ENCODE measurements around the gene PAQR4.

Gene PAQR4

DNA sequence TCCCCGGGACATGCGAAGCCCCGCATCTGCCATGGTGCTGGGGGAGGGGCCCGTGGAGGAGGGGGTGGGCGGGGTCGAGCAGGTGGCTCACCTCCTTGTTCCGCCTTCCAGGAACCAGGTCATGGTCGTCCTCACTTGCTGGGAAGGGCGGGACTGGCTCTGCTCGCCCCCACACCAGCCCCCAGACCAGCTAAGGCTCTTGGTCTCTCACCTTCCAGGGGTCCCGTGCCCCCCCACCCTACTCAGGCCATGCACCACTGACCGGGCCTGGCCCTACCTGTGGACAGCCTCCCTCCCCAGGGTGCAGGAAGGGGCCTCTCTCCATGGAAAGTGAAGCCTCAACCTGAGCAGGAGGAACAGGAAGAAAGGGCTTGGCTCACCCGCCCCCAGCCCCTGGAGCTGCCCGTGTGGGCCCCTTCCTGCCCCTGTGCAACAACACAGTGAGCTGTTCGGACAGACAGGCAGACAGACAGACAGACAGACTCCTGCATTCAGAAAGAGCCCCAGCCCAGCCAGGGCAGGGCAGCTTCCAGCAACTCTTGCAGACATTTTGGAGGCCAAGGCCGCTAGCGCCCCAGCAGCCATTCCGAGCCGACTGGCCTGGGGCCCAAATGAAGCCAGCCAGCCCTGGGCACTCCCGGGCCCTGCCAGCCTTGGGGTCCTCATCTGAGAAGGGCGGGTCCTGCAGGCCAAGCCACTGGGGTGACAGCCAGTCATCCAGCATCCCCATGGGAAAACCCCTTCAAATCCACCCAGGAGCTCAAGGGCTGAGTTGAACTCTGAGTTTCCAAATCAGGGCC is 13.2 kb upstream of the PAQR4 start:
- WGBS, 2 experiments (ENCODE audit: insufficient coverage in 2 of 2) = 73 to 77% methylated on average over 15 to 19 of the region's 21 CpGs

DNA sequence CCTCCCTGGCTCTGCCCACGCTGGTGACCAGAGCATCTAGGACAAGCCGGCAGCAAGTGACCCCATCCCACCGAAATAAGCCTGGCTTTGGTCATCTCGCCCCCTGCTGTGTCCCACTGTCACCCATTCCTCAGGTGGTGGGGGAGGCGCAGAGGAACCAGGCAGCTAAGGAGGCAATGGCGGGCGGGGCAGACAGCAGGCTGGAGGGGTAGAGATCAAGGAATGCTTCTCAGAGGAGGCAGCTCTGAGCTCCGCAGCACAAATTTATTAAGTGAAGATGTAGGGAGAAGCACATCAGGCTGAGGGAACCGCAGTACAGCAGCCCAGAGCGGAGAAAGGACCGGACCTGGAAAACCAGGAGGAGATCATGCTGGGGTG is 12.6 kb upstream of the PAQR4 start:
- Histone ChIP-seq H3K4me3 (ENCODE audit: extremely low read depth, insufficient read depth, low read length, poor library complexity, severe bottlenecking) (no peak overlapping the region), H3K27ac (ENCODE audit: low read depth, low read length, severe bottlenecking) (no peak overlapping the region), H3K9me3 (ENCODE audit: control insufficient read depth, low read length) (no peaks in the 10 kb centered on the region), H3K36me3 (ENCODE audit: control insufficient read depth, insufficient read depth, low read length) (no peaks in the 10 kb centered on the region), H3K4me1 (ENCODE audit: control insufficient read depth, insufficient read depth, low read length, poor library complexity, severe bottlenecking) (peaks cover 10% of the 10 kb centered on the region)
- 87 to 90% methylated on average over 6 to 9 of the region's 11 CpGs for WGBS, 2 experiments (ENCODE audit: insufficient coverage in 2 of 2)

More for the DNA sequence above, 13.2 kb upstream of the PAQR4 start:
- H3K4me1 ChIP-seq (ENCODE audit: control insufficient read depth, insufficient read depth, low read length, poor library complexity, severe bottlenecking) = peaks cover 10% of the 10 kb centered on the region
- no peaks in the 10 kb centered on the region for H3K9me3 ChIP-seq (ENCODE audit: control insufficient read depth, low read length)
- no peak overlapping the region for H3K27ac ChIP-seq (ENCODE audit: low read depth, low read length, severe bottlenecking)
- H3K36me3 ChIP-seq (ENCODE audit: control insufficient read depth, insufficient read depth, low read length) = no peaks in the 10 kb centered on the region
- no peak overlapping the region for H3K4me3 ChIP-seq (ENCODE audit: extremely low read depth, insufficient read depth, low read length, poor library complexity, severe bottlenecking)

DNA sequence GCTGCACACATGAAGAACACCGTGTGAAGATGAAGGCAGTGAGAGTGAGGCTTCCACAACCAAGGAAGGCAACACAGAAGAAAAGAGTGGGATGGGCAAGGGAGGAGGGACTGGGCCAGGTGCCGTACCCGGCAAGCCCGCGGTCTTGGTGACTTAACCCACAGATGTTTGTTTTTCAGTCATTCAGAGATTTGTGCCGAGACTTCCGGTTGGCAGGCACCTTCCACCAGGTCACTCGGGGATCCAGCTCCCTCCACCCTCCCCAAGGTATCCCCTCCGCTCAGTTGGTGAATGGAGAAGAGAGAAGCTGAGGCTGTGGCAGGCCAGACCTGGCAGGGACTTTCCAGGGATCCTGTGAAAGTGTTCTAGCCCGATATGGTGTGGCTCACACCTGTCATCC is 9.9 kb upstream of the PAQR4 start:
- H3K36me3 ChIP-seq (ENCODE audit: control insufficient read depth, insufficient read depth, low read length) = no peaks in the 10 kb centered on the region
- no peak overlapping the region for H3K4me3 ChIP-seq (ENCODE audit: extremely low read depth, insufficient read depth, low read length, poor library complexity, severe bottlenecking)
- H3K9me3 ChIP-seq (ENCODE audit: control insufficient read depth, low read length) = no peaks in the 10 kb centered on the region
- no peak overlapping the region for H3K27ac ChIP-seq (ENCODE audit: low read depth, low read length, severe bottlenecking)
- WGBS, 2 experiments (ENCODE audit: insufficient coverage in 2 of 2) = 84 to 89% methylated on average over 6 to 7 of the region's 10 CpGs
- H3K4me1 ChIP-seq (ENCODE audit: control insufficient read depth, insufficient read depth, low read length, poor library complexity, severe bottlenecking) = peaks cover 13% of the 10 kb centered on the region

DNA sequence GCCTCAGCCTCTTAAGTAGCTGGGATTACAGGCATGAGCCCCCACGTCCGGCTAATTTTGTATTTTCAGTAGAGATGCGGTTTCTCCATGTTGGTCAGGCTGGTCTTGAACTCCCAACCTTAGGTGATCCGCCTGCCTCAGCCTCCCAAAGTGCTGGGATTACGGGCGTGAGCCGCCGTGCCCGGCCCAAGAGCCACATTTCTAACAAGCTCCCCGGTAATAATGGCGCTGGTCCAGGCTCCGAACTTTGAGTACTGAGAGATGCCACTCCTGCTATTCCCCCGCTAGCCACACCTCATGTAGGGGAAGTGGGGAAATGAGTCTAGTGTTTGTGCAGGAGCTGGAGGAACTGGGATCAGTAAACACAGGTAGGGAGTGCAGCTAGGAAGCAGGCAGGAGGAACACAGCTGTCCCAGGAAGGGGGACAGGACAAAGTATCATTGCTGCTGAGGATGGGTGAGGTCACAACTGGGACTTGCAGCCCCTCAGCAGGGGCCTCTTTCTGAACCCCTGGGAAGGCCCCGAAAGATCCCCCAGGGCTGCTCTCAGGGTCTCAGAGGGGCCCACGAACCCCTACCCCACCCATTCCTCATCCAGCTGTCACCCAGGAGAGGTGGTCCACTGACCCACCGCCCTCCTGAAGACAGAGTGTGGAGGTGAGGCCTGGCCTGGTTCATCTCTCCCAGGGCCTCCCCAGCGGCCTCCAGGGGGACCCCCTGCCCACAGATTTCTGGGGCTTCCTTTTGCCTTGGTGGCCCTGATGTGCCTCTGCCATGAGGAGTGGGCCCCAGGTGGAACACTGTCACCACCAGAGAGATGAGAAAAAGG is 8.8 kb upstream of the PAQR4 start:
- H3K36me3 ChIP-seq (ENCODE audit: control insufficient read depth, insufficient read depth, low read length) = no peaks in the 10 kb centered on the region
- H3K4me3 ChIP-seq (ENCODE audit: extremely low read depth, insufficient read depth, low read length, poor library complexity, severe bottlenecking) = no peak overlapping the region
- H3K27ac ChIP-seq (ENCODE audit: low read depth, low read length, severe bottlenecking) = no peak overlapping the region
- H3K9me3 ChIP-seq (ENCODE audit: control insufficient read depth, low read length) = no peaks in the 10 kb centered on the region
- peaks cover 13% of the 10 kb centered on the region for H3K4me1 ChIP-seq (ENCODE audit: control insufficient read depth, insufficient read depth, low read length, poor library complexity, severe bottlenecking)
- 88 to 92% methylated on average over 15 to 17 of the region's 17 CpGs for WGBS, 2 experiments (ENCODE audit: insufficient coverage in 2 of 2)

DNA sequence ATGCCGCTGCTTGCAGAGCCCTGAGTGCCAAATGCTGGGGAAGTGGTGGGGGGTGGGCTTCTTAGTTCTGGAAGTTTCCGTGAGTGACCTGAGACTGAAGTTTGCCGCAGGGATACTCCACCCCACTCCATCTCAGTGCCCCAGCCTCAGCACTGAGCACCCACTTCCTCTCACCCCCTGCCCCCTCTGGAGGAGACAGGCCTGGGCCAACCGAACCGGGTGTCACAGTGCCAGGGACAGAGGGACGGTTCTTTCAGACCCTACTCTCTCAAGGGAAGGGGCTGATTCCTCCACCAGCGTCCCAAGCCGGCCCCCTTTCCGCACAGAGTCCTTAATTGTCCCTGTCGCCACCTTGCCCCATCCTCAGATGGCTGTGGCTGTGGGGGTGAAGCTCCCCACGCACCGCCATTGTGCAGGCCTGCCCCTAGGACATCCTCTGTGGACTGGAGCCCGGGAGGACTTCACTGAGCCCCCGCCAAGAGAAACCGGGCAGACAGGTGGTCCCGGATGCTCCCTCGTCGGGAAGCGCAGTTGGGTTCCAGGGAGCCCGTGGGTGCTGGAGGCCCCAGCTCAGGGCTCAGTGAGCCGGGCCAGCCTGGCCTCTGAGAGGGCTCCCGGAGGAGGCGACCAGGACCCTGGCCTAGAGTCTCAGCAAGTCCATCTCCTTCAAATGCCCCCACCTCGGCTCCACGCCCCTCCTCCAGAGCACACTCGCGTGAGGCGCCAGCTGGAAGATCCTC is 6.6 kb upstream of the PAQR4 start:
- 55 to 65% methylated on average over 17 to 19 of the region's 28 CpGs for WGBS, 2 experiments (ENCODE audit: insufficient coverage in 2 of 2)
- Histone ChIP-seq H3K4me3 (ENCODE audit: extremely low read depth, insufficient read depth, low read length, poor library complexity, severe bottlenecking) (no peak overlapping the region), H3K9me3 (ENCODE audit: control insufficient read depth, low read length) (no peaks in the 10 kb centered on the region), H3K36me3 (ENCODE audit: control insufficient read depth, insufficient read depth, low read length) (no peaks in the 10 kb centered on the region), H3K27ac (ENCODE audit: low read depth, low read length, severe bottlenecking) (no peak overlapping the region), H3K4me1 (ENCODE audit: control insufficient read depth, insufficient read depth, low read length, poor library complexity, severe bottlenecking) (peaks cover 3% of the 10 kb centered on the region)

DNA sequence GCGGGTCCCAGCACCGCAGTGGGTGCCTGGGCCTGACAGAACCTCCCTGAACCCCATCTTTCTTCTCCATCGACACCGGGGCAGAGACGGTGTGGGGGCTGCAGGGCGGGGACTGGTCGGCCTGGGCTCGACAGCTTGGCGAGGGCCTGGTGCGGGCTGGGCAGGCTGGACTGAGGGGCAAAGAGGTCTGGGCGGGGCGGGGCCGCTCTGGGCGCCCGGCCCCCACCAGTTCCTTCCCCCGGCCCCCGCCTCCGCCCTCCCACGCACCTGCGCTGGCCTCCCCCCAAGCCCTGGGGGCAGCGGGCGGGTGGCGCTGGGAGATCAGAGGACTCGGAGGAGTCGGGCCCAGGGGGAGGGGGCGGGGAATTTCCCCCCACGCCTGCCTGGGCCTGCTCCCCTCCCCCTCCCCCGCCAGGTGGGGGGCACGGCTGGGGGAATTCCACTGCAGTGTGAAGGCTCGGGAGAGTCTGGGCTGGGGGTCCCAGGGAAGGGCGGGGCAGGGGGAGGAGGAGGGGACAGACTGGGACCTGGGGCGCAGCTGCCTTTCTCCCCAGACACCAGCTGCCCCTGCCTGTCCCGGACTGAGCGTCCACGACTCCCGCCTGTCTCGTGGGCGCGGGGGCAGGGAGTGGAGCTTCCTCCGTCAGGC is 6.0 kb upstream of the PAQR4 start:
- Histone ChIP-seq H3K4me3 (ENCODE audit: extremely low read depth, insufficient read depth, low read length, poor library complexity, severe bottlenecking) (peak overlapping the region; percentile 39), H3K27ac (ENCODE audit: low read depth, low read length, severe bottlenecking) (no peak overlapping the region), H3K4me1 (ENCODE audit: control insufficient read depth, insufficient read depth, low read length, poor library complexity, severe bottlenecking) (peaks cover 3% of the 10 kb centered on the region), H3K9me3 (ENCODE audit: control insufficient read depth, low read length) (no peaks in the 10 kb centered on the region), H3K36me3 (ENCODE audit: control insufficient read depth, insufficient read depth, low read length) (no peaks in the 10 kb centered on the region)
- 0 to 3% methylated on average over 11 of the region's 40 CpGs for WGBS, 2 experiments (ENCODE audit: insufficient coverage in 2 of 2)

DNA sequence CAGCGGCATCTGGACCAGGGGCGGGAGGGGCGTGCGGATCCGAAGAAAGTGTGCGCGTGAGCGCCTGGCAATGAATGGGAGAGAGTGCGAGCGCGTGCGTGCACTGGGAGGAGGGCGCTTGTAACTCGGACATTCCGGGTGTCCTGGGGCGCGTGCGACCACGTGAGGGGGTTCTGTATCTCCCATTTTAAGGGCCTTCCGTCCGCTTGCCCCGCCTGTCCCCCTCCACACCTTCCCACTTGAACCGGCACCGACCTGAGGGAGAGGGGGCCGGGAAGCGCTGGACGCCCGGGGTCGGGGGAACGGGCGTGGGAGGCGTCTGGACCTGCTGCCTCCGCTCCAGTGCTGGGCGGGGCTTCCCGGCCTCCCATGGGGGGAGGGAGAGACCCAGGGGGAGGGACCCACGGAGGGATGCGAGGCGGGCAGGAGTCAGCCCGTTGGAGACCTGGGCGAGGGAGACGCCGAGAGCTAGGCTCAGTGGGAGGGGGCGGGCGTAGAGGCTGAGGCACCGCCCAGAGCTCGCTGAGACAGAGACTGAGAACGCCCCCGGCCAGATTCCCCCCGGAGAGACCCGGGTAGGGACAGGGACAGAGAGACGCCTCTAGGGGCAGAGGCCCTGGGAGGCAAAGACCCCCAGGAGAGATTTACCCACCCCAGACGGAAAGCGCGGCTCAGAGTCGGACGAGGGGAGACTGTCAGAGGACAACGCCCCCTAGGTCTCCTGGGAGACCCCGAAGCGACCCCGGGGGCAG is 5.2 kb upstream of the PAQR4 start, which contains the start of gene KREMEN2:
Gene KREMEN2, plus strand, starts transcription at position 553 of the 752 bp plus-strand sequence. CDS start 246 bp downstream, outside the sequence.
- no peaks in the 10 kb centered on the region for H3K9me3 ChIP-seq (ENCODE audit: control insufficient read depth, low read length)
- peak within 1 kb of the TSS; percentile 39 for H3K4me3 ChIP-seq (ENCODE audit: extremely low read depth, insufficient read depth, low read length, poor library complexity, severe bottlenecking)
- H3K27ac ChIP-seq (ENCODE audit: low read depth, low read length, severe bottlenecking) = no peak within 1 kb of the TSS
- WGBS, 2 experiments (ENCODE audit: insufficient coverage in 2 of 2) = 0 to 1% methylated on average over 34 to 42 of the region's 60 CpGs
- peaks cover 3% of the 10 kb centered on the region for H3K4me1 ChIP-seq (ENCODE audit: control insufficient read depth, insufficient read depth, low read length, poor library complexity, severe bottlenecking)
- no peaks in the 10 kb centered on the region for H3K36me3 ChIP-seq (ENCODE audit: control insufficient read depth, insufficient read depth, low read length)

DNA sequence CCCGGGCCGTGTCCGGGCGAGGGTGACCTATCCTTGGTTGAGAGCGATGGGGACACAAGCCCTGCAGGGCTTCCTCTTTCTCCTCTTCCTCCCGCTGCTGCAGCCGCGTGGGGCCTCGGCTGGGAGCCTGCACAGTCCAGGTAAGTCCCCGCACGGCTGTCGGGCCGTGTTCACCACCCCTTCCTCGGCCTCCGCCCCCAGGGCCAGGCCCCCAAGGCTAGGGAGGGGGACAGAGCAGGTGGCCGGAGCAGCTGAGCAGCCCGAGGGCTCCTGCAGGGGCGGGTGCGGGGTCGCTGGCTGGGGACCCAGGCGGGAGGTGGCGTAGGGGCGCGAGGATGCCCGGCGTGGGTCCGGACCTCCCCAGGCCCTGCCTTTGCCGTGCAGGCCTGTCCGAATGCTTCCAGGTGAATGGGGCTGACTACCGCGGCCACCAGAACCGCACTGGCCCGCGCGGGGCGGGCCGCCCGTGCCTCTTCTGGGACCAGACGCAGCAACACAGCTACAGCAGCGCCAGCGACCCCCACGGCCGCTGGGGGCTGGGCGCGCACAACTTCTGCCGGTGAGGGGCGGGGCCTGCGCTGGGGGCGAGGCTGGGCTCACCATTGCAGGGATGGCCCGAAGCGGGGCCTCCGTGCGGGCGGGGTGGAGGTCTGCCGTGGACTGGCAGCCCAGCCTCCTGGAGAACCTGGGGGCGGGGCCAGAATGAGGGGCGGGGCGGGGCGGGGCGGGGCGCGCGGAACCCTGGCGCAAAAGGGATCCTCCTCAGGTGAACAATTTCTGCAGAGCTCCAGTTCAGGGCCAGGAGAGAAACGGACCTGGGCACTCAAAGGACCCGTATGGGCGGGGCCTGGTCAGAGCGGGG is 4.4 kb upstream of the PAQR4 start:
- Histone ChIP-seq H3K9me3 (ENCODE audit: control insufficient read depth, low read length) (no peaks in the 10 kb centered on the region), H3K4me3 (ENCODE audit: extremely low read depth, insufficient read depth, low read length, poor library complexity, severe bottlenecking) (peak overlapping the region; percentile 39), H3K36me3 (ENCODE audit: control insufficient read depth, insufficient read depth, low read length) (no peaks in the 10 kb centered on the region), H3K27ac (ENCODE audit: low read depth, low read length, severe bottlenecking) (no peak overlapping the region), H3K4me1 (ENCODE audit: control insufficient read depth, insufficient read depth, low read length, poor library complexity, severe bottlenecking) (peaks cover 3% of the 10 kb centered on the region)
- 1% methylated on average over 43 to 67 of the region's 68 CpGs for WGBS, 2 experiments (ENCODE audit: insufficient coverage in 2 of 2)

DNA sequence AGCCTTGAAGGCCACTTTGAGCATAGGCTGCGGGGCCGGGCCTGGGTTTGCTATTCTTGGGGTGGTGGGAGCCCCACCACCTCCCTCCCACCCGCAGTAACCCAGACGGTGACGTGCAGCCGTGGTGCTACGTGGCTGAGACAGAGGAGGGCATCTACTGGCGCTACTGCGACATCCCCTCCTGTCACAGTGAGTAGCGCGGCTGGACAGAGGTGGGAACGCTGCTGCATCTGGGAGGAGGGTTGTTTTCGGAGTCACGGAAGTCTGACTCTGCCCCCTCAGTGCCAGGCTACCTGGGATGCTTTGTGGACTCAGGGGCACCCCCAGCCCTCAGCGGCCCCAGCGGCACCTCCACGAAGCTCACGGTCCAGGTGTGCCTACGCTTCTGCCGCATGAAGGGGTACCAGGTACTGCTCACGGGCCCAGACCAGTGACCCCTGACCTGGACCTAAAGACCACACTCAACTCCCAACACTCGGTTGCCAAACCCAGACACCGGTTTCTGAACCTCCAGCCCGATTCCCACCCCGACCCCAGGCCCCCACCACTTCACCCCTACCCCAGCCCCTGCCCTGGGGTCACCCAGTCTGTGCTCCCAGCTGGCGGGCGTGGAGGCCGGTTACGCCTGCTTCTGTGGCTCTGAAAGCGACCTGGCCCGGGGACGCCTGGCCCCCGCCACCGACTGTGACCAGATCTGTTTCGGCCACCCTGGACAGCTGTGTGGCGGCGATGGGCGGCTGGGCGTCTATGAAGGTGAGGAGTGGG is 2.9 kb upstream of the PAQR4 start:
- no peak overlapping the region for H3K4me3 ChIP-seq (ENCODE audit: extremely low read depth, insufficient read depth, low read length, poor library complexity, severe bottlenecking)
- WGBS, 2 experiments (ENCODE audit: insufficient coverage in 2 of 2) = 93 to 99% methylated on average over 28 to 29 of the region's 39 CpGs

More for the DNA sequence above, 2.9 kb upstream of the PAQR4 start:
- Histone ChIP-seq H3K4me1 (ENCODE audit: control insufficient read depth, insufficient read depth, low read length, poor library complexity, severe bottlenecking) (peaks cover 3% of the 10 kb centered on the region), H3K27ac (ENCODE audit: low read depth, low read length, severe bottlenecking) (no peak overlapping the region), H3K9me3 (ENCODE audit: control insufficient read depth, low read length) (no peaks in the 10 kb centered on the region), H3K36me3 (ENCODE audit: control insufficient read depth, insufficient read depth, low read length) (no peaks in the 10 kb centered on the region)
